HTR-8/SVneo (cell line): ENCODE results near the gene TPSAB1.
"Not testable (repeated sequence)": the region's sequence is repeated elsewhere in the genome, so short reads cannot be mapped to it uniquely, and the experiment has no call there.

Experiments
- DNase-seq: peaks from one replicate; pipeline ENCODE4 v3.0.0; 2011; ENCODE audit warnings: low spot score, mixed read lengths; ENCODE audit not compliant: insufficient read length
- FAIRE-seq: peaks from 2 replicates; lab custom pipeline; 2011; peaks lifted over from hg19 to GRCh38; lab: Jason Lieb, UNC

TPSAB1 gene

GRCh38 chr16:1240436-1240835 is at the start of gene TPSAB1:
TPSAB1 (plus strand) TSS chr16:1240705; CDS start chr16:1240939, 234 bp downstream.
- not testable (repeated sequence) for FAIRE-seq, DNase-seq

- DNase-seq, FAIRE-seq: not testable (repeated sequence)
Observed at GRCh38 chr16:1190789-1191188, 49.7 kb upstream of the TPSAB1 start.

GRCh38 chr16:1192384-1193073 is 48.0 kb upstream of the TPSAB1 start:
- FAIRE-seq, result no peak
- no peak for DNase-seq

- FAIRE-seq, result no peak
- no peak for DNase-seq
Observed at GRCh38 chr16:1193143-1193824, 47.2 kb upstream of the TPSAB1 start.

- no peak for DNase-seq
- FAIRE-seq, result no peak
Observed at GRCh38 chr16:1193825-1194581, 46.5 kb upstream of the TPSAB1 start.

GRCh38 chr16:1194665-1195392 is 45.7 kb upstream of the TPSAB1 start:
- no peak for FAIRE-seq
- DNase-seq, result no peak

- no peak for DNase-seq
- no peak for FAIRE-seq
Observed at GRCh38 chr16:1195393-1195666, 45.2 kb upstream of the TPSAB1 start.

GRCh38 chr16:1196494-1196893 is 44.0 kb upstream of the TPSAB1 start:
- FAIRE-seq, result no peak
- no peak for DNase-seq

GRCh38 chr16:1197237-1197866 is 43.2 kb upstream of the TPSAB1 start:
- FAIRE-seq (no peak), DNase-seq (no peak)

GRCh38 chr16:1198194-1198593 is 42.3 kb upstream of the TPSAB1 start:
- FAIRE-seq (no peak), DNase-seq (no peak)

- not testable (repeated sequence) for DNase-seq
- peak; percentile 67 for FAIRE-seq
Observed at GRCh38 chr16:1198671-1199346, 41.7 kb upstream of the TPSAB1 start.

- DNase-seq (no peak), FAIRE-seq (no peak)
Observed at GRCh38 chr16:1199347-1200013, 41.0 kb upstream of the TPSAB1 start.

- FAIRE-seq (peak; percentile 13), DNase-seq (no peak)
Observed at GRCh38 chr16:1200014-1200627, 40.4 kb upstream of the TPSAB1 start.

- FAIRE-seq, result no peak
- no peak for DNase-seq
Observed at GRCh38 chr16:1201444-1201843, 39.1 kb upstream of the TPSAB1 start.

GRCh38 chr16:1202274-1202673 is 38.2 kb upstream of the TPSAB1 start:
- no peak for DNase-seq
- FAIRE-seq, result no peak

GRCh38 chr16:1204933-1205332 is 35.6 kb upstream of the TPSAB1 start:
- FAIRE-seq (no peak), DNase-seq (no peak)

- no peak for FAIRE-seq
- no peak for DNase-seq
Observed at GRCh38 chr16:1206326-1206725, 34.2 kb upstream of the TPSAB1 start.

GRCh38 chr16:1206786-1207185 is 33.7 kb upstream of the TPSAB1 start:
- DNase-seq (no peak), FAIRE-seq (no peak)
